ENCODE data around the gene EMP2.
A peak's percentile ranks its signal among the peaks of the same experiment; 100 is the strongest.

The EMP2 gene

DNA sequence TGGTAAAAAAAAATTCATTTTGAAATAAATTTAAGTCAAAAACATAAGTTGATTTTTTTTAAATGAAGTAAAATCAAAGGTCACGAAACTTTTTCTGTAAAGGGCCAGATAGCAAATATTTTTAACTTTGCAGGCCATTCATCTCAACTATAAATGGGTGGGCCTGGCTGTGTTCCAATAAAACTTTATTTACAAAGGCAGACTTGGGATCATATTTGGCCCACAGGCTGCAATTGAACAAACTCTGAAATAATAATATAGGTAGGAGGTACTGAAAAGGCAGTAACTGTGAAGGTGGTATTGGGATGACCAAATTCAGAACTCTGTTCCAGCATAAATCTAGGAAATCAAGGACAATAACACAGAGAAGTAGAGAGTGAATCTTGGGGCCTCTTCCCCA lies 12.2 kb upstream of the EMP2 start:
- WGBS, result no CpG with 5 or more reads among the region's 1 CpG
- Histone ChIP-seq H3K27me3 (ENCODE audit: insufficient read depth, low read length) (no peaks in the 10 kb centered on the region), H3K9ac (ENCODE audit: low read depth, low read length) (no peak overlapping the region), H3K4me1 (ENCODE audit: insufficient read depth, low read length) (peaks cover 5% of the 10 kb centered on the region; the same call in 1 of the 2 replicates), H3K36me3 (ENCODE audit: insufficient read depth, low read length) (no peaks in the 10 kb centered on the region), H3K9me3 (ENCODE audit: insufficient read depth, low read depth, low read length) (no peaks in the 10 kb centered on the region), H3K27ac (ENCODE audit: low read depth, low read length) (no peak overlapping the region), H3K4me3 (ENCODE audit: low read length) (no peak overlapping the region)

GRCh38 chr16:10590342-10590741 lies 9.9 kb upstream of the EMP2 start:
- Histone ChIP-seq H3K9ac (ENCODE audit: low read depth, low read length) (no peak overlapping the region), H3K27ac (ENCODE audit: low read depth, low read length) (no peak overlapping the region), H3K36me3 (ENCODE audit: insufficient read depth, low read length) (no peaks in the 10 kb centered on the region), H3K9me3 (ENCODE audit: insufficient read depth, low read depth, low read length) (no peaks in the 10 kb centered on the region), H3K27me3 (ENCODE audit: insufficient read depth, low read length) (no peaks in the 10 kb centered on the region), H3K4me3 (ENCODE audit: low read length) (no peak overlapping the region), H3K4me1 (ENCODE audit: insufficient read depth, low read length) (peaks cover 5% of the 10 kb centered on the region; the same call in 1 of the 2 replicates)
- 92% methylated on average over 4 of the region's 4 CpGs for WGBS

- Histone ChIP-seq H3K9ac (ENCODE audit: low read depth, low read length) (no peak overlapping the region), H3K4me3 (ENCODE audit: low read length) (no peak overlapping the region), H3K9me3 (ENCODE audit: insufficient read depth, low read depth, low read length) (no peaks in the 10 kb centered on the region), H3K36me3 (ENCODE audit: insufficient read depth, low read length) (no peaks in the 10 kb centered on the region), H3K27me3 (ENCODE audit: insufficient read depth, low read length) (no peaks in the 10 kb centered on the region), H3K4me1 (ENCODE audit: insufficient read depth, low read length) (peaks cover 5% of the 10 kb centered on the region; the same call in 1 of the 2 replicates), H3K27ac (ENCODE audit: low read depth, low read length) (no peak overlapping the region)
- WGBS, result 63% methylated on average over 5 of the region's 5 CpGs
These were observed 8.7 kb upstream of the EMP2 start for GRCh38 chr16:10589109-10589508.

- 94% methylated on average over 1 of the region's 2 CpGs for WGBS
- Histone ChIP-seq H3K4me1 (ENCODE audit: insufficient read depth, low read length) (peaks cover 5% of the 10 kb centered on the region; the same call in 1 of the 2 replicates), H3K9me3 (ENCODE audit: insufficient read depth, low read depth, low read length) (peaks cover 3% of the 10 kb centered on the region; the same call in 1 of the 2 replicates), H3K4me3 (ENCODE audit: low read length) (no peak overlapping the region), H3K9ac (ENCODE audit: low read depth, low read length) (no peak overlapping the region), H3K27me3 (ENCODE audit: insufficient read depth, low read length) (no peaks in the 10 kb centered on the region), H3K36me3 (ENCODE audit: insufficient read depth, low read length) (no peaks in the 10 kb centered on the region), H3K27ac (ENCODE audit: low read depth, low read length) (no peak overlapping the region)
These were observed 7.2 kb upstream of the EMP2 start for GRCh38 chr16:10587622-10588021.

- WGBS, result 70% methylated on average over 5 of the region's 5 CpGs
- H3K9me3 ChIP-seq (ENCODE audit: insufficient read depth, low read depth, low read length), result peaks cover 3% of the 10 kb centered on the region; the same call in 1 of the 2 replicates
- H3K4me3 ChIP-seq (ENCODE audit: low read length), result no peak overlapping the region
- H3K9ac ChIP-seq (ENCODE audit: low read depth, low read length), result no peak overlapping the region
- no peak overlapping the region for H3K27ac ChIP-seq (ENCODE audit: low read depth, low read length)
- H3K36me3 ChIP-seq (ENCODE audit: insufficient read depth, low read length), result no peaks in the 10 kb centered on the region
- peaks cover 10% of the 10 kb centered on the region for H3K4me1 ChIP-seq (ENCODE audit: insufficient read depth, low read length)
- H3K27me3 ChIP-seq (ENCODE audit: insufficient read depth, low read length), result no peaks in the 10 kb centered on the region
These were observed 4.6 kb upstream of the EMP2 start for GRCh38 chr16:10584981-10585438.

DNA sequence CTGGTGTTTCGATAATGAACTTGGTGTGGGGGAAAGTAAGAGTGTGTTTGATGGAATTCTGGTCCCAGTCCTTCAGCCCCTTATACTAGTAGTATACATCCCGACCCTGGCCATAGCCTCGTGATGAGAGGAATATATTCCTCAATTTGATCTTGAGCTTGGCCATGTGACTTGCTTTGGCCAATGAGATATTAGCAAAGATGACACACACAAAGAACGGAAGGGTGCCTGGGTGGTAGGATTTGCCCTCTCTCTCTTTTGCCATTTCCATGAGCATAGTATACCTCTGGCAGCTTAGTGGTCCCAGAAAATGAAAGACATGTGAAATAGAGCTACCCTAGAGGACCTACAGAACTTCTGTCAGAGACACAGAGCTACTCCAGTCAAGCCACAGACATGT lies 2.9 kb upstream of the EMP2 start:
- 93% methylated on average over 4 of the region's 4 CpGs for WGBS
- Histone ChIP-seq H3K4me1 (ENCODE audit: insufficient read depth, low read length) (peaks cover 17% of the 10 kb centered on the region), H3K4me3 (ENCODE audit: low read length) (no peak overlapping the region), H3K9me3 (ENCODE audit: insufficient read depth, low read depth, low read length) (peaks cover 3% of the 10 kb centered on the region; the same call in 1 of the 2 replicates), H3K9ac (ENCODE audit: low read depth, low read length) (no peak overlapping the region), H3K27me3 (ENCODE audit: insufficient read depth, low read length) (no peaks in the 10 kb centered on the region), H3K36me3 (ENCODE audit: insufficient read depth, low read length) (no peaks in the 10 kb centered on the region), H3K27ac (ENCODE audit: low read depth, low read length) (no peak overlapping the region)

GRCh38 chr16:10581507-10581906 lies 1.1 kb upstream of the EMP2 start:
- Histone ChIP-seq H3K36me3 (ENCODE audit: insufficient read depth, low read length) (no peaks in the 10 kb centered on the region), H3K9me3 (ENCODE audit: insufficient read depth, low read depth, low read length) (peaks cover 3% of the 10 kb centered on the region; the same call in 1 of the 2 replicates), H3K4me3 (ENCODE audit: low read length) (no peak overlapping the region), H3K4me1 (ENCODE audit: insufficient read depth, low read length) (peaks cover 33% of the 10 kb centered on the region), H3K27ac (ENCODE audit: low read depth, low read length) (no peak overlapping the region), H3K27me3 (ENCODE audit: insufficient read depth, low read length) (no peaks in the 10 kb centered on the region), H3K9ac (ENCODE audit: low read depth, low read length) (no peak overlapping the region)
- WGBS, result 55% methylated on average over 2 of the region's 2 CpGs

DNA sequence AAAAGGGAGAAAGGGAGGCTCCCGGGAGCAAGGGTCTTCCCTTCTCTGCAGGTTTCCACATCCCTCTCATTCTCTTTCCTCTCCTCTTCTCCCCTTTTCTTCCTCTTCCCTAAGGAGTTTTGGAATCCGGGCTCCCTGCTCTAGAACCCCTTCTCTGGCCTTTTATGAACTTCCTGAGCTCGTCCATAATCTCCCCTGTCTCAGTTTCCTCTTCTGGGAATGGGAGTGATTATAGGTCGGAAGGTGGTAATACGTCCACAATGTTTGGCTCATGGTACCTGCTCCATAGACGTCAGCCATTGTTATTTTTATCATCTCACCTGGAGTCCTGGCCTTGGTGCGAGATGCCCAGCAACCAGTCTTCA lies 467 bp upstream of the EMP2 start:
- Histone ChIP-seq H3K27me3 (ENCODE audit: insufficient read depth, low read length) (no peaks in the 10 kb centered on the region), H3K9ac (ENCODE audit: low read depth, low read length) (peak overlapping the region; percentile 60), H3K9me3 (ENCODE audit: insufficient read depth, low read depth, low read length) (peaks cover 3% of the 10 kb centered on the region; the same call in 1 of the 2 replicates), H3K4me1 (ENCODE audit: insufficient read depth, low read length) (peaks cover 39% of the 10 kb centered on the region), H3K4me3 (ENCODE audit: low read length) (peak overlapping the region; percentile 76), H3K36me3 (ENCODE audit: insufficient read depth, low read length) (no peaks in the 10 kb centered on the region), H3K27ac (ENCODE audit: low read depth, low read length) (peak overlapping the region; percentile 48; the same call in 1 of the 2 replicates)
- WGBS, result 22% methylated on average over 7 of the region's 7 CpGs

DNA sequence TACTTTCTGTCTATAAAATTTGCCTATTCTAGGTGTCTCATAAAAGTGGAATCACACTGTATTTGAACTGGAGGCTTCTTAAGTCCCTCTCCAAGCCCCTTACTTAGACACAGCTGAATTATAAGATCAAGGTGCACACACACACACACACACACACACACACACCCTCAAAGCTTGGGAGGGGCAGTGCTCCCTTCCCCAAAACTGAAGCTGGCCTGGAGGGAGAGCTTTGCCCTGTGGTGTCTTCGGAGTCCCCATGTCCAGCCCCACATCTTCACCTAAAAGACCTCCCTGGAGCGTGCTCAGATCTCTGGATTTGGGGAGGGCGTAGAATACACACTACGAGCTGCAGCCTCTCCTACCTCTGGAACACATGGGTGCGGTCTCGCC lies 828 bp downstream of the EMP2 start:
- Histone ChIP-seq H3K36me3 (ENCODE audit: insufficient read depth, low read length) (no peaks in the 10 kb centered on the region), H3K9ac (ENCODE audit: low read depth, low read length) (0 out of 2 replicates have a peak overlapping the region, but pooled peaks have one; percentile 60), H3K4me1 (ENCODE audit: insufficient read depth, low read length) (peaks cover 40% of the 10 kb centered on the region), H3K9me3 (ENCODE audit: insufficient read depth, low read depth, low read length) (peaks cover 3% of the 10 kb centered on the region; the same call in 1 of the 2 replicates), H3K4me3 (ENCODE audit: low read length) (peak overlapping the region; percentile 76), H3K27ac (ENCODE audit: low read depth, low read length) (no peak overlapping the region), H3K27me3 (ENCODE audit: insufficient read depth, low read length) (no peaks in the 10 kb centered on the region)
- 24% methylated on average over 4 of the region's 6 CpGs for WGBS

GRCh38 chr16:10578474-10579316 lies 1.7 kb downstream of the EMP2 start:
- Histone ChIP-seq H3K9me3 (ENCODE audit: insufficient read depth, low read depth, low read length) (peaks cover 3% of the 10 kb centered on the region; the same call in 1 of the 2 replicates), H3K27me3 (ENCODE audit: insufficient read depth, low read length) (no peaks in the 10 kb centered on the region), H3K4me3 (ENCODE audit: low read length) (no peak overlapping the region), H3K27ac (ENCODE audit: low read depth, low read length) (no peak overlapping the region), H3K4me1 (ENCODE audit: insufficient read depth, low read length) (peaks cover 40% of the 10 kb centered on the region), H3K9ac (ENCODE audit: low read depth, low read length) (no peak overlapping the region), H3K36me3 (ENCODE audit: insufficient read depth, low read length) (no peaks in the 10 kb centered on the region)
- WGBS, result 84% methylated on average over 20 of the region's 20 CpGs

DNA sequence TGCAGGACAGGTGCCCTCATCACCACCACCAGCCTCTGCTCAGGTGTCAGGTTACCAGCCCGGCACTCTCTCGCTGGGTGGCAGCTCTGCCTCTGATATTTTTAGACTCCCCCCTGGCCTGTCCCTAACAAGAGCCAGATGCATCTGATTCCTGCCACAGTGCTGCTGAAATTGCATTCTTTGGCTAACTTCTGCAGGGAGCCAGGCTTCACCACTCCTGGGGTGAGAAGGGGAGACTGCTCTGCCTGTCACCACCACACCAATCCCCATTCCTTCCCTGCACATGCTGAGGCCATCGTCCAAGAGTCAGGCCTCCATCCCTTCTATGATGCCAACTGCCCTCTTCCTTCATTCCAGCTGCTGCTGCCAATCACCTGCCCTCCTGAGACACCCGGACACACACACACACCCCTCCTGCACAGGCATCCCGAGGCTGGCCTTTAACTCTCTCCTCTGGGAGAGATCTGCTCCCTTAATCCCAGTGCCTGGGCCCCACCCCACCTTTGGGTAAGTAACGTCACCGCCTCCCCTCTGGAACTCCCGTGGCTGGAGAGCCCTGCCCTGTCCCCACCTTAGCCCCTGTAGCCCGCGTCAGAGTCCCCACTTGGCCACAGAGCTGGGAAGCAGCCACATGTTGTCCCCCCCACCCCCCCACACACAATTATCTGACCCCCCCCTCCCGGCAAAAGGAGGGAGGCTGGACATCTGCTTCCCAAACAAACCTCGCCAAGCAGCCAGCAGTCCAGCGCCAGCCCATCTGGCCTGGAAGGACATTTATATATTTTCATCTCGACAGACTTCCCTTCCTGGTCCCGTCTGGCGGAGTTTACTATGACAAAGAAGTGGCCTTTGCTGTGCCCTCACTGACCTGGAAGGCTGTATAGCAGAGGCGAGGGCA lies 2.8 kb downstream of the EMP2 start:
- H3K4me1 ChIP-seq (ENCODE audit: insufficient read depth, low read length), result peaks cover 40% of the 10 kb centered on the region
- H3K36me3 ChIP-seq (ENCODE audit: insufficient read depth, low read length), result no peaks in the 10 kb centered on the region
- 67% methylated on average over 17 of the region's 17 CpGs for WGBS
- H3K27me3 ChIP-seq (ENCODE audit: insufficient read depth, low read length), result no peaks in the 10 kb centered on the region
- H3K4me3 ChIP-seq (ENCODE audit: low read length), result no peak overlapping the region
- H3K9me3 ChIP-seq (ENCODE audit: insufficient read depth, low read depth, low read length), result no peaks in the 10 kb centered on the region
- H3K27ac ChIP-seq (ENCODE audit: low read depth, low read length), result no peak overlapping the region
- H3K9ac ChIP-seq (ENCODE audit: low read depth, low read length), result no peak overlapping the region

Data from HUES64 (cell line).